Activated T-cell treated with anti-CD3 and anti-CD28 coated beads, Interleukin-2, amount 50 U/mL, for 4 hours (primary cell): ENCODE data around the gene CORO7. TPM values are rescaled to one million over a fixed set of nuclear protein-coding genes. Genes with fewer than 3 reads are reported as not detected.

Experiments
- ATAC-seq, 2 donors: fragments of 200-7000 bp; cut with Tn5 transposase; one replicate each; pipeline ENCODE4 v1.10.0; 2021
- DNase-seq: peaks from one replicate; pipeline ENCODE4 v3.0.0-alpha.2; 2020
- H3K27me3 Mint-ChIP-seq: one replicate; pipeline ENCODE4 v1.8.0; 2021; ENCODE audit warnings: low read depth, mixed read lengths
- H3K36me3 Mint-ChIP-seq: one replicate; pipeline ENCODE4 v1.8.0; 2022; ENCODE audit warnings: mixed read lengths; ENCODE audit not compliant: insufficient read depth
- H3K4me1 Mint-ChIP-seq: one replicate; pipeline ENCODE4 v1.8.0; 2021; ENCODE audit warnings: low read depth, mixed read lengths
- H3K4me3 Mint-ChIP-seq: one replicate; pipeline ENCODE4 v1.8.0; 2021; ENCODE audit warnings: mild to moderate bottlenecking, moderate library complexity, mixed read lengths
- H3K9me3 Mint-ChIP-seq: one replicate; pipeline ENCODE4 v1.8.0; 2021; ENCODE audit warnings: mixed read lengths
- total RNA-seq, 3 donors: library from RNA; stranded (reverse); gene quantifications; one replicate each; pipeline ENCODE4 v1.2.1, GENCODE V29; 2021

Gene CORO7
- total RNA-seq, 3 donors from 2014 or later = 75.8 to 79.9 (median 76.4) TPM

- H3K36me3 Mint-ChIP-seq = no peaks in the 10 kb centered on the region
- H3K4me1 Mint-ChIP-seq = peaks cover 19% of the 10 kb centered on the region
- ATAC-seq (no peak), DNase-seq (no peak)
- no peaks in the 10 kb centered on the region for H3K9me3 Mint-ChIP-seq
- H3K4me3 Mint-ChIP-seq = peak overlapping the region; percentile 85
- peaks cover 15% of the 10 kb centered on the region for H3K27me3 Mint-ChIP-seq
These were observed 102.5 kb downstream of the CORO7 start for GRCh38 chr16:4313563-4314531.

- ATAC-seq (no peak), DNase-seq (peak; percentile 50)
- Mint-ChIP-seq H3K36me3 (peaks cover 4% of the 10 kb centered on the region), H3K27me3 (peaks cover 11% of the 10 kb centered on the region), H3K4me1 (peaks cover 39% of the 10 kb centered on the region), H3K4me3 (no peak overlapping the region), H3K9me3 (no peaks in the 10 kb centered on the region)
These were observed 106.5 kb downstream of the CORO7 start for GRCh38 chr16:4309833-4310266.

- no peak for DNase-seq
- H3K4me3 Mint-ChIP-seq = peak overlapping the region; percentile 73
- no peak for ATAC-seq
- H3K4me1 Mint-ChIP-seq = peaks cover 34% of the 10 kb centered on the region
- peaks cover 4% of the 10 kb centered on the region for H3K36me3 Mint-ChIP-seq
- H3K9me3 Mint-ChIP-seq = no peaks in the 10 kb centered on the region
- H3K27me3 Mint-ChIP-seq = peaks cover 5% of the 10 kb centered on the region
These were observed 107.1 kb downstream of the CORO7 start for GRCh38 chr16:4309102-4309832.

- H3K9me3 Mint-ChIP-seq = no peaks in the 10 kb centered on the region
- H3K4me1 Mint-ChIP-seq = peaks cover 35% of the 10 kb centered on the region
- no peaks in the 10 kb centered on the region for H3K27me3 Mint-ChIP-seq
- peak overlapping the region; percentile 86 for H3K4me3 Mint-ChIP-seq
- DNase-seq = peak; percentile 95
- peaks cover 6% of the 10 kb centered on the region for H3K36me3 Mint-ChIP-seq
- ATAC-seq = peak; percentile 94 to 95
These were observed 109.0 kb downstream of the CORO7 start for GRCh38 chr16:4307215-4308037.

- ATAC-seq (no peak), DNase-seq (peak; percentile 35)
- no peaks in the 10 kb centered on the region for H3K27me3 Mint-ChIP-seq
- H3K4me3 Mint-ChIP-seq = peak overlapping the region; percentile 86
- no peaks in the 10 kb centered on the region for H3K9me3 Mint-ChIP-seq
- H3K4me1 Mint-ChIP-seq = peaks cover 35% of the 10 kb centered on the region
- peaks cover 8% of the 10 kb centered on the region for H3K36me3 Mint-ChIP-seq
These were observed 109.8 kb downstream of the CORO7 start for GRCh38 chr16:4306470-4307214.

Other genes with a start within 250 kb of the CORO7 start
- under 1 TPM in 1 of 3 donors, not detected in 2; 0.05 TPM for gene SRL, start 174.5 kb downstream of the CORO7 start, total RNA-seq
- 10 to 100 TPM; 61.3 to 77.9 (median 65.5) TPM for gene TFAP4, start 143.6 kb downstream of the CORO7 start, total RNA-seq
- gene GLIS2, start 100.5 kb downstream of the CORO7 start, total RNA-seq = under 1 TPM; 0.11 to 0.19 (median 0.13) TPM
- 100 to 1,000 TPM; 112 to 131 (median 125) TPM for gene PAM16, start 65.3 kb downstream of the CORO7 start, total RNA-seq
- gene VASN, start 44.7 kb downstream of the CORO7 start, total RNA-seq = under 1 TPM; 0.30 to 0.46 (median 0.34) TPM
- 100 to 1,000 TPM; 108 to 124 (median 123) TPM for gene DNAJA3, start 9.3 kb upstream of the CORO7 start, total RNA-seq
- gene NMRAL1, start 58.0 kb upstream of the CORO7 start, total RNA-seq = 10 to 100 TPM; 29.6 to 45.2 (median 41.5) TPM
- gene HMOX2, start 59.8 kb upstream of the CORO7 start, total RNA-seq = 10 to 100 TPM; 79.9 to 85.3 (median 83.1) TPM
- 10 to 100 TPM; 33.2 to 41.6 (median 39.7) TPM for gene CDIP1, start 122.2 kb upstream of the CORO7 start, total RNA-seq
- under 1 TPM in 2 of 3 donors, not detected in 1; 0.05 to 0.10 TPM for gene C16orf96, start 139.7 kb upstream of the CORO7 start, total RNA-seq
- gene UBALD1, start 198.3 kb upstream of the CORO7 start, total RNA-seq = 10 to 100 TPM; 22.5 to 27.2 (median 23.7) TPM
- gene MGRN1, start 208.2 kb upstream of the CORO7 start, total RNA-seq = 10 to 100 TPM; 56.5 to 60.5 (median 58.0) TPM